DND-41 (cell line): ENCODE measurements around the gene GZF1.

Source experiments
- ATAC-seq: fragments of 200-7000 bp; cut with Tn5 transposase; 3 replicates; pipeline ENCODE4 v1.9.1; 2021; ENCODE audit warnings: low read depth; ENCODE audit not compliant: insufficient read depth
- DNase-seq: peaks from one replicate; pipeline ENCODE4 v3.0.0-alpha.2; 2020
- H2AFZ ChIP-seq: 2 replicates; pipeline ENCODE4 v1.6.0; 2012; ENCODE audit warnings: low read depth, low read length
- H3K27ac ChIP-seq: 2 replicates; pipeline ENCODE4 v1.5.1; 2012; ENCODE audit warnings: low read length, inconsistent platforms
- H3K27me3 ChIP-seq: fragments of 200-600 bp; sonication (generic); 2 replicates; pipeline ENCODE4 v1.6.0; 2012; ENCODE audit warnings: low read length, mild to moderate bottlenecking, inconsistent platforms; ENCODE audit not compliant: insufficient read depth, poor library complexity
- H3K36me3 ChIP-seq: 2 replicates; pipeline ENCODE4 v1.5.1; 2012; ENCODE audit warnings: low read length, inconsistent platforms; ENCODE audit not compliant: insufficient read depth
- H3K4me1 ChIP-seq: 2 replicates; pipeline ENCODE4 v1.5.1; 2012; ENCODE audit warnings: mild to moderate bottlenecking, low read length; ENCODE audit not compliant: insufficient read depth
- H3K4me2 ChIP-seq: 2 replicates; pipeline ENCODE4 v1.6.0; 2012; ENCODE audit warnings: mild to moderate bottlenecking, moderate library complexity, low read length, inconsistent platforms; ENCODE audit not compliant: insufficient read depth
- H3K4me3 ChIP-seq, 2 experiments: fragments of 200-600 bp in 1 of 2; shearing (Covaris generic) in 1 of 2; 2 replicates each; pipeline ENCODE4 v1.5.1; 2012 to 2016; ENCODE audit warnings: inconsistent platforms in 2 of 2, low read length in 2 of 2, mild to moderate bottlenecking in 2 of 2, low read depth in 1 of 2, moderate library complexity in 1 of 2
- H3K79me2 ChIP-seq: 2 replicates; pipeline ENCODE4 v1.6.0; 2012; ENCODE audit warnings: low read length, inconsistent platforms; ENCODE audit not compliant: insufficient read depth
- H3K9ac ChIP-seq: 2 replicates; pipeline ENCODE4 v1.6.0; 2012; ENCODE audit warnings: low read depth, mild to moderate bottlenecking, inconsistent platforms, low read length, moderate library complexity
- H3K9me3 ChIP-seq: 2 replicates; pipeline ENCODE4 v1.5.1; 2012; ENCODE audit warnings: low read length, moderate library complexity, mild to moderate bottlenecking, inconsistent platforms; ENCODE audit not compliant: insufficient read depth, severe bottlenecking
- H4K20me1 ChIP-seq: 2 replicates; pipeline ENCODE4 v1.6.0; 2012; ENCODE audit warnings: low read length; ENCODE audit not compliant: insufficient read depth
- CTCF ChIP-seq: IDR thresholded peaks from 2 replicates; pipeline ENCODE4 v1.5.1; 2012; ENCODE audit warnings: borderline replicate concordance, low read length, moderate library complexity, mild to moderate bottlenecking; ENCODE audit not compliant: poor library complexity, severe bottlenecking; ENCODE audit errors: extremely low read depth
- EZH2 ChIP-seq: IDR thresholded peaks from 3 replicates; pipeline ENCODE4 v1.6.1; 2012; ENCODE audit warnings: borderline replicate concordance, low read depth, mild to moderate bottlenecking, moderate library complexity, low read length, inconsistent platforms; ENCODE audit not compliant: severe bottlenecking

The GZF1 gene

DNA sequence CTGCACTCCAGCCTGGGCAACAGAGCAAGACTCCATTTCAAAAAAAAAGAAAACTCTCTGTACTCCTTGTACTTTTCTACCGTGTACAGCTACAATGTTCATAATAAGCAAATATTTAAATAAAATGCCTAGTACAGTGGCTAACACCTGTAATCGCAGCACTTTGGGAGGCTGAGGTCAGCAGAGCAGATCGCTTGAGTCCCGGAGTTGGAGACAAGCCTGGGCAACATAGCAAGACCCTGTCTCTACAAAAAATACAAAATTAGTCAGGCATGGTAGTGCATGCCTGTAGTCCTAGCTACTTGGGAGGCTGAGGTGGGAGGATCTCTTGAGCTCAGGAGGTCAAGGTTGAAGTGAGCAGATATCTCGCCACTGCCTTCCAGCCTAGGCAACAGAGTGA, 53.6 kb downstream of the GZF1 start:
- H2AFZ ChIP-seq = no peak overlapping the region
- H3K4me1 ChIP-seq = peaks cover 21% of the 10 kb centered on the region
- H3K4me3 ChIP-seq = no peak overlapping the region
- DNase-seq (no peak), ATAC-seq (no peak)
- H3K27ac ChIP-seq = no peak overlapping the region
- H3K9me3 ChIP-seq = no peaks in the 10 kb centered on the region
- H3K9ac ChIP-seq = no peak overlapping the region
- no peaks in the 10 kb centered on the region; the same call in 1 of the 2 replicates for H3K36me3 ChIP-seq
- peaks cover 36% of the 10 kb centered on the region; the same call in 1 of the 2 replicates for H4K20me1 ChIP-seq
- H3K79me2 ChIP-seq = peaks cover 95% of the 10 kb centered on the region
- no peaks in the 10 kb centered on the region for H3K27me3 ChIP-seq
- no peak overlapping the region for H3K4me2 ChIP-seq
- TF ChIP-seq CTCF (no peak), EZH2 (no peak)

DNA sequence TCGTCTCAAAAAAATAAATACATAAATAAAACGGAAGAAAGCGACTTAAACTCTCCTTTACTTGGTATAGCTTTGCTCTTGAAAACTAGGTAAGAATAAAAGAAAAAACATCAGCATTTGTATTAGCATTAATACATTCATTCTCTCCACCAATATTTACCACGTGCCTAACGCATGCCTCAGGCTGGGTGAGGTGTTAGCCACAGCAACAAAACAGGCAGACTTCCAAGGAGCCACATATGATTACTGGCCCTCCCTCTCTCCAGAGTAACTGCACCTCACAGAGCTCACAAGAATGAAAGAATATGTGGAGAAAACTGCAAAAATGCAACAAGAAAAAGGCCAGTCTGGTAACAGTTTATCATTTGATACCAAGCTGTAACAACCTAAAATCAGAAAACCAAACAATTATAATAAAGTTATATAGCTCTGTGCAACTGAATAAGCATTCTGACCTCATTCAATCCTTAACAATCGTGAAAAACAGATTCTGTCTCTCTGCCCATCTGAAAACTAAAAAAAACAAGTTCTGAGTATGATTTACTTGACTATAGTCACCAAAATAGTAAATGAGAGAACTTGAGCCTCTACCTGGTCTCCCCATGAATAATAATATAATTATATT, 54.1 kb downstream of the GZF1 start:
- no peak overlapping the region for H3K9ac ChIP-seq
- peaks cover 21% of the 10 kb centered on the region for H3K4me1 ChIP-seq
- DNase-seq = no peak
- H3K9me3 ChIP-seq = no peaks in the 10 kb centered on the region
- no peak overlapping the region for H3K4me2 ChIP-seq
- no peak for TF ChIP-seq EZH2
- no peak for TF ChIP-seq CTCF
- H3K27ac ChIP-seq = no peak overlapping the region
- H3K36me3 ChIP-seq = no peaks in the 10 kb centered on the region; the same call in 1 of the 2 replicates
- no peak overlapping the region for H3K4me3 ChIP-seq
- no peaks in the 10 kb centered on the region for H3K27me3 ChIP-seq
- ATAC-seq = no peak
- H4K20me1 ChIP-seq = peaks cover 32% of the 10 kb centered on the region; the same call in 1 of the 2 replicates
- H3K79me2 ChIP-seq = peaks cover 95% of the 10 kb centered on the region
- H2AFZ ChIP-seq = no peak overlapping the region

GRCh38 chr20:23417861-23418260, 55.9 kb downstream of the GZF1 start:
- ATAC-seq (no peak), DNase-seq (no peak)
- Histone ChIP-seq H3K9me3 (no peaks in the 10 kb centered on the region), H3K4me2 (no peak overlapping the region), H4K20me1 (peaks cover 21% of the 10 kb centered on the region; the same call in 1 of the 2 replicates), H3K4me3 (no peak overlapping the region), H3K79me2 (peaks cover 80% of the 10 kb centered on the region), H3K9ac (no peak overlapping the region), H2AFZ (no peak overlapping the region), H3K4me1 (peaks cover 30% of the 10 kb centered on the region), H3K36me3 (no peaks in the 10 kb centered on the region; the same call in 1 of the 2 replicates), H3K27ac (no peak overlapping the region), H3K27me3 (no peaks in the 10 kb centered on the region)
- TF ChIP-seq EZH2 = no peak
- TF ChIP-seq CTCF = no peak
